NCI-H1092 (cell line): Measurements from ENCODE around the gene PRDM1.

Source experiments
- DNase-seq: peaks from one replicate; lab custom pipeline; 2025; lab: John Stamatoyannopoulos, UW

Gene PRDM1

GRCh38 chr6:106070636-106071035, 15.5 kb upstream of the PRDM1 start:
- no peak for DNase-seq

DNA sequence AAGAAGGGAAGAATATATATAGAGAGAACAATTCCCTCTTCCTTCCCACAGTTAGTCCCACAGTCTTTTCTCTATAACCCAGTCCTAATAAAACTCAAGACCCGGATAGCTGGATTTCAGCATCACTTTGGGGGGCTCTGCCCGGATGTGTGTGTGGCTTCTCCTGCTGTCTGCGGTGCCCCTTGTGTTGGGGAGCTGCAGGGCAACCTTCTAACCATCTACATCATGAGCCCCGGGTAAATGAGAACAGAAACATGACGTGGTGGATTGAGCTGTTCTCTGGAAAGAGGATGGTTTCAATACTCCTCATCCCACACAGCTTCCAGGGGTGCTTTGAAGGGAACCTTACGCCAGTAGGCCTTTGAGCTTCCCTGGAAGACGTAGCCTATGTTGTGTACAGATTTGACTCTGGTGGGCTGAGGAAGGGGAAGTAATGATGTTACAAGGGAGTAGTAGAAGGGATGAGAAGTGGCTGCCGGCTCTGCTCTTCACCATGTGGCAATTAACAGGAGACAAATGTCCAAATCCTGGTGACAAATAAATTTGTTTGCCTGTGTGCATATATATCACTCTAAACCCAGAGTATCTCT, 13.5 kb upstream of the PRDM1 start:
- no peak for DNase-seq

DNA sequence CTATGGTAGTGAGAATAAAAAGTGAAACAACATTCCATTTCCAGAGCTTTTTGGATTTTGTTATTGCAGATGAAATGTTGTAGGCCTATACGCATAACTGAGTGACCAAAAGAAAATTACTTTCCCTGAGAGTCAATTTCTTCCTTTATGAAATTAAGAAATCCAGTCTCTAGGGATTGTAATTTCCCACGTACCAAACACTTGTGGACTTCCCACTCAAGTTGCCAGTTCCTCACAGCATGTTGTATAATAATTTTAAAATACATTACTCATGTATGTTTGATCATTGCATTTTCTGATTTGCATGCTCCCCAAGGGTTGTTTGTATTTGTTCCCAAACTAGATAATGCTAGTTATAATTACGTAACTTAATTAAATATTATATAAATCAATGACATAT, 12.0 kb upstream of the PRDM1 start:
- no peak for DNase-seq

GRCh38 chr6:106076139-106076538, 10.0 kb upstream of the PRDM1 start:
- no peak for DNase-seq

DNA sequence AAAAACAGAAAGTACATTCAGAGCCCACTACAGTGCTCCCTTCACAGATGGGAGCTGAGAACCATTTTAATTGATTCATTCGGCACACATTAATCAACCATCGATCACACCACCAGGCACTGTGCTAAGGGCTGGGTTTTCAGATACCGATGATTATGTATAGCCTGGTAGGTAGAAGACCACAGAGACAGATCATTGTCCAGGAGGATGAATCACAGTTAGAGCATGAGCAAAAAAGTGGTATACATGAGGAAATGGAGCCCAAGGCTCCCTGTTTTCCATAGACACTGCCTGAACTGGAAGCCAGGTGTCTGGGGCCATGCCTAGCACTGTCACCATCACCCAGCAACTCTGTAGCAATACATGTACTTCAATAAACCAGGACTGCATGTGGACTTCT, 9.0 kb upstream of the PRDM1 start:
- no peak for DNase-seq

DNA sequence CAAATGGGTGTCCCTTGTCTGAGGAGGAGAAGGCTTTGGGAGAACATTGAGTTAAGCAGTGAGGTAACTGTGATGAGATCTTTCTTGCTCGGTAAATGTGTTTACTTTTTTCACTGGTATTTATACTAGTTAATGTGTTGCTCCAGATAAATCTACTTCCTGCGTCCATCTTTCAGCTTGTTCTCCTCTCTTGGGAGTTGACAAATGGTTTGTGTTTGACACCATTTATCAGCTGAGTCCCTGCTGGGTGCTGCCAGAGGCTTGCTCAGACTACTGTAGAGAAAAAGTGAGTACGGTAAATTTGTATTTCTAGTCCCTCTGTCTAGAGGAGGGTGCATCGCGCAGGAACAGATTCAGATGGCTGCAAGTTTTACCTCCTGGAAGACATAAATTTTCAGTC, 8.3 kb upstream of the PRDM1 start:
- DNase-seq: no peak

GRCh38 chr6:106079961-106080762, 6.0 kb upstream of the PRDM1 start:
- no peak for DNase-seq

DNA sequence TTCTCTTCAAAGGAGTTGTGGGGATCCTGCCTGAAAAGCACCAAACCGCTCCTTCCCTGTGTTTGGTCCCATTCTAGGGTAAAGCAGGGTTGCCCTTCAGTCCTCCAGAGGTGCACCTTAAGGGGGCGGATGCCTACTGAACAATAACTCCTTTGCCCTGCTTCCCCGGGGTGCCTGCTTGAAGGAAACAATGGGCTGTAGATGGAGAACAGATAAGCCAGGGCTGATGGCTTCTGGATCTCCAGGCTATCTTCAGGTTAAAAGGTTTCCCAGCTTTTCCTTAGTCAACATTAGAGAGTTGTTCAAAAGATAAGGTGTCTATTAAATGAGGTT, 5.4 kb upstream of the PRDM1 start:
- DNase-seq: no peak

- no peak for DNase-seq
Measured at GRCh38 chr6:106081715-106082114, 4.4 kb upstream of the PRDM1 start.

DNA sequence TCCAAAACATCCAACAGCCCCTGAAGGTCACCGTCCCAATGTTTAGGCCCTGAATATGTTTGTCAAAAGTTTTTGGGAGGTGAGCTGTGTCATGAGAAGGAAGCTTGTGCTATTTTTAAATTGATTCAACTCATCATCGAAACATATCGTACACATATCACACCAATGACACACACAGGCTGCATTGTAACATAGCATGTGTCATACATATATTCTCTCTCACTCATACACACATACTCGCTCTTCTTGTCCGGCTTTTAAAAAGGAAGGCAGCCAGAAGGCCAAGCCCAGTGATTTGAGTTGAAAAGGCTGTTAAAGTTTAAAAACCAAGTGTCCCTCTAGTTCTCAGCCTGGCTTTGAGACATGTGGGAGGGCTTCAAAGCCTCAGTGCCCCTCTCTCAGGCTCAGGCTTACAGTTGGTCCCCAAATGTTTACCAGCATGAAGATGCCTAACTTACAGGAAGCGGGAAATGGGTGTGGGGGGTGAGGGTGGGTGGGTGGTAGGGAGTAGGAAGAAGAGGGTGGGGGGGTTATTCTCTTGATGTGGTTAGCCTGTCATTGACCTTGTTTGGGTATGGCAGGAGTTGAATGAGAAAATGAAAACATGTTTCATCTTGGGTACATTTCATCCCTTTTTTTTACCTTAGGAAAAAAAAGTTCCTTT, 3.3 kb upstream of the PRDM1 start:
- no peak for DNase-seq

DNA sequence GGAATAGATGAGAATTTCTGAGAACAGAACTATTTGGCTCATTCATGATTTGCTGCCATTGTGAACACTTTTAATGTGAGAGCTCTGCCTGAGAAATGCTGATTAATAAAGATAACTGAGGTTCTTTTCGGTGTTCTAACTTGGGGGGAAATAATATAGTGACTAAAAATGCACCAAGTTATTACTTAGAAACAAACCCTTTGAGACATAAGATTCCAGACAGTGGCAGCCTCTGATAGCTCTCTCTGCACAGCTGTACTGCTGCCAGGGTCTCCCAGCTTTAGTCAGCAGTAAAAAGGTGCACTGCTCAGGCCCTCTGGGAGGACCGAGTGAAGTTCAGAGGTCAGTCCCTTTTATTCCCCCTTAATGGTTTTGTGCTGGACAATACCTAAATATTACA, 2.5 kb upstream of the PRDM1 start:
- no peak for DNase-seq

- no peak for DNase-seq
Measured at GRCh38 chr6:106084106-106084988, 1.8 kb upstream of the PRDM1 start.

GRCh38 chr6:106084989-106085691, 996 bp upstream of the PRDM1 start:
- DNase-seq: no peak

DNA sequence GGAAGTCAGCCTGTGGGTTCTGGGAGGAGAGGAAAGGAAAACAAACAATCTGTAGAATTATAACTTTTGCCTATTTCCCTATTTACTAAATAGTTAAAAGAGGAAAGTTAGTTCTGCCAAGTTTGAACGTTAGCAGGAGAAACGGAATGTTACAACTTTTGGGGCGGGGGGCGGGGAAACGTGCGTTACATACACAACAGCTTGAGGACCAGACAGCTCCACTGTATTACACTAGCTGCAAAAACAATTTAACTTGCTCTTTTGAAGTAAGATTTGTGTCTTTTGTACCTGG, 498 bp upstream of the PRDM1 start:
- no peak for DNase-seq

DNA sequence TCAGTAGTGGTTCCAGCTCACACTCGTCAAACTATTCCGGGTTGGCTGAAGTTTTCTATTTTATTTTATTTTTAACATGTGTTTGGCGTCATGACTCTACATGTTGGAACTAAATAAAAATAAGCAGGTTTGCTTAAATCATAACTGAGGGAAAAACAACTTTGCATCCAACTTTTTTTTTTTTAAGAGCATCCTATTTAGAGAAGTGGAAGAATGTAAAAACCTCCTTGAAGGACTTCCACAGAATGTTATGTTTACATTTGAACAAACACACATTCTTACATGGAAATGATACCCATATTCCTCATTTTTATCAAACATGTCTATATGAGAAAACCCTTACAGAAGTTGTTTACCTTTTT, 659 bp downstream of the PRDM1 start:
- DNase-seq: no peak

DNA sequence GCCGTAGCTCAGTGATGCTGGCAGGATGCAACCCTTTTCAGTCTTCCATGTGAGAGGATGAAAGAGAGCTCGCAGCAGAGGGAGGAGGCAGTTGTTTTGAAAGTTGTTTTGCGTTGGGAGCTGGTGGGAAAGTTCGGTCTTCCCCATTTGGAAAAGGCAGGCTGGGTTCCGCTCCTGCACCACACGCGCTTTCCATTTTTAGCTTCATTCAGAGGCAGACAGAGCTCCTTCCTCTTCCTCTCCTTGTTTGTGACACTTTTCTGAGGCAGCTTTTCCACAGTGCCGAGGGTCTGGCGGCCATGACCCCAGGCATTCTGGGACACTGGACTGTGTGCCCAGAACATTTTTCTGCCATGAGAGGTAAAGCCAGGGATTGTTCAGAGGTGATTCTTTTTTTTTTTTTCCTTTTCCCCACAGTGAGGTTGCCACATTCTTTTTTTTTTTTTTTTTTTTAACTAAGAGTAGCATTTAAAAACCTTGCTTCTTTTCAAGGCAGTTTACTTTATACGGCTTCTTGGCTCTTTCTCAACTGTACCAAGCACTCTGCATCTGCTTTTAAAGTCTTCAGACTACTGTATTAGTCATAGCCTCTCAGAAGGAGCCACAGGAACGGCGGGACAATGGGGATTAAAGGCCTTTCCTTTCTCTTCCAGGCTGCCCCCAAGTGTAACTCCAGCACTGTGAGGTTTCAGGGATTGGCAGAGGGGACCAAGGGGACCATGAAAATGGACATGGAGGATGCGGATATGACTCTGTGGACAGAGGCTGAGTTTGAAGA, 1.6 kb downstream of the PRDM1 start:
- no peak for DNase-seq

DNA sequence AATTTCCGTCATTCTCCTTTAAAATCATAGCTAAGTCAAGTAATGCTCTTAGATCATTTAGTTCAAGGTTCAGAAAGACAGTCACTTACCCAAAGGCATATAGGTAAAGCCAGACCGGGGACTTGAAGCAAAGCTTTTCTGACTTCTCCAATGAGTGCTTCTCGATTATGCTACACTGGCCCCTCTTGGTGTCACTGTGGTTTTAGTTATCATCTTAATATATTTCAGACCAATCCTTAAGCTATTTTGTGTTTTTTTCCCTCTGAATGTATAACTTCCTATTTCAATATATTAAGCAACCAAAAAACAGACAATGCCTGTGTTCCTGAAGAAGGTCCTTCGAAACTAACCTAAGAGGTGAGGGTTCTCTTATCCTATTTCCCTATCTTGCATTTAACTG, 3.9 kb downstream of the PRDM1 start:
- DNase-seq: no peak

- DNase-seq: no peak
Measured at GRCh38 chr6:106092279-106092678, 6.1 kb downstream of the PRDM1 start.

DNA sequence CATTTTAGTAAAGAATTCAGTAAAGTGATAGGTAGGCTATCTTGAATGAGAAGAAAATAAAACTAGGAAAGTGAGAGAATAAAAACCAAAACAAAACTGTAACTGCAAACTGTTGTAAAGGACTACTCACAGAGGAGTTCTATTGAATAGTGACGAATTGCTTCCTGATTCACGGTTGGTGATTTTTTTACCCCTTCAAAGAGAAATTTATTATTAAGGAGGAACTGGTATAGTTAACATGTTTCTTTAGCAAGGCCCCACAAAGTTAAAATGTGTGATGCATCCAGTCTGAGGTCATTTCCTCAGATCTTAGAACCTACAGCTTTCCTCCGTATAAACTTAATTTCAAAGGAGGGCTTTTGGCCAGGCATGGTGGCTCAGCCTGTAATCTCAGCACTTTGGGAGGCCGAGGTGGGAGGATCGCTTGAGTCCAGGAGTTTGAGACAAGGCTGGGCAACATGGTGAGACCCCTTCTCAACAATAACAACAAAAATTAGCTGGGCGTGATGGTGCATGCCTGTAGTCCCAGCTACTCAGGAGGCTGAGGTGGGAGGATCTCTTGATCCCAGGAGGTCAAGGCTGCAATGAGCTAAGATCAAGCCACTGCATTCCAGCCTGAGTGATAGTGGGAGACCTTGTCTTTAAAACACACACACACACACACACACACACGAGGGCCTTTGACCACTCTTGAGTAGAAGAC, 8.3 kb downstream of the PRDM1 start:
- no peak for DNase-seq

DNA sequence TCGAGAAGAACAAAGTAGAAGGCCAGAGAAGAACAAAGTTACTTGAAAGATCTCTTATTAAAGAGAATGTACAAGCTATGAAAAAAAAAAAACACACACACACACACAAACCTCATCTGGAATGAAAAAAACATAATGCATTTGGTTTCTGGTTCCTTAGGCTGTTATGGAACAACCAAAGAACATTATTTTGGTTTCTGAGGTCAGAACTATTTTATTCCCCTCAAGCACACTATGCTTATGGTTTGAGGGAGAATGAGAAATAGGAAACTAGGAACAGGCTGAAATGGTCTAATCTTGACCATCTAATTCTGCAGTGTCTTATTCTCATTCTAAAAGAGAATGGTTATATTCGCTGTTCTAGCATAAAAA, 8.8 kb downstream of the PRDM1 start:
- no peak for DNase-seq
